Renal pelvis (tissue), 4 donors: ENCODE data around the gene PRKN. TPM values are rescaled to one million over a fixed set of nuclear protein-coding genes. Genes with fewer than 3 reads are reported as not detected.

ENCODE experiments used
- DNase-seq: peaks from one replicate; pipeline ENCODE4 v3.0.0-alpha.2; 2013
- polyA plus RNA-seq, 3 donors: library from polyadenylated mRNA; unstranded; fragments of 120-200 nt; gene quantifications; one replicate each; pipeline ENCODE4 v1.2.1, GENCODE V29; 2013; ENCODE audit not compliant: insufficient read length in 3 of 3

The PRKN gene
- polyA plus RNA-seq, 3 donors = 8.0 to 12.0 (median 9.9) TPM

DNA sequence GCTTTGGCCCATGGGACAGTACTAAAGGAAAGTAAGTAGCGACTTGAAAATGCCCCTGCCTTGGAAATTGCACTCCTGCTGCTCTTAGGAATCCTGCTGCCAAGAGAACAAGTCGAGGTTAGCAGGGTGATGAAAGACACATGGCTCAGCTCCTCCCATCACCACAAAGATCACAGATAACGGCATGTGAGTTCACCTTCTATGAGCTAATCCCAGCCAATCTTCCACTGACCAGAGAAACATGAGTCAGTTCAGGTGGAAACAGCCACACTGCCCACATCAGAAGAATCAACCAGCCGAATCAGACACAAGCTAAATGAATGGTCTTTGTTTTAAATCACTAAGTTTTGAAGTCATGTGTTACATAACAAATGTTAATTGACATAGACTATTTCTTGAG lies 106.3 kb downstream of the PRKN start:
- peak; percentile 17 for DNase-seq

DNA sequence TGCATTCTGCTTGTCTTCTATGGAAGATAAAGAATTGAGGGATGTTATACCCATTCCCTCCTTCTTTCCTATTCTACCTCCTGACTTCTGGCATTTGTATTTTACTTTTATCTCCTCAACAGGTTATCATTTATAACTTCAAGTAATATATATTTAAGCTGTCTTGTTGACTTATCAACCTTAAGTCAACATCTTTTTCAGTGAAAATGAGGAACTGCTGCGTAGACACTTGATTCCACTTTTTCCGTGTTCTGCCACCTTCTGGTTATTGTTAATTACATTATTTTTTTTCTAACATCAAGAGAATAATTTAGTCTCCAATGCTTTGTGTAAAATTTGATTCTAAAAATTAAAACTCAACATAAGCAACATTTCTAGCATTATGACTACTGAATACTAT lies 107.5 kb downstream of the PRKN start:
- no peak for DNase-seq

DNA sequence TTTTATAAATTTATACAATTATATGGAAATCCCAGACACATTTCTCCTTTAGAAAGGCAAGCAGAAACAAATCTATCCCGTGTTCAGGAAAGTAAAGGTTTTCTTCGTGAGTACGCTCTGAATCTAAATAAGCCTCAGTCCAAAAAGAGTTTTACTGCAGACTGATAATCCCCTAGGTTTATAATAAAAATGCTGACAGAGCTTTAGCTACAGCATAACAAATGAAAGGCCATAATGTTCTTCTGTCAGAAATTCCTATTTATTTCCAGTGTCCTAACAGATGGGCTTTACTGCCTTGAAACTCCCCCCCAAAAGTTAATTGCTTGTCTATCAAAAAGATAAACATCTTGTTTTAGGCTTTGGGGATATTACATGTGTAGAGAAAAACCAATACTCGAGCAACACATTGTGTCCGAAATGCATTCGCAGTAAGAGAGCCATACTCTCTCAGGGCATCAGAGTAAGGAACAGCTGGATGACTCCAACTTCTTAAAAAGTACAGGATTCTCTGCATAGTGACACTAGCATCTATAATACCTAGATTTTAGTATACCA lies 109.0 kb downstream of the PRKN start:
- DNase-seq = peak; percentile 19

DNA sequence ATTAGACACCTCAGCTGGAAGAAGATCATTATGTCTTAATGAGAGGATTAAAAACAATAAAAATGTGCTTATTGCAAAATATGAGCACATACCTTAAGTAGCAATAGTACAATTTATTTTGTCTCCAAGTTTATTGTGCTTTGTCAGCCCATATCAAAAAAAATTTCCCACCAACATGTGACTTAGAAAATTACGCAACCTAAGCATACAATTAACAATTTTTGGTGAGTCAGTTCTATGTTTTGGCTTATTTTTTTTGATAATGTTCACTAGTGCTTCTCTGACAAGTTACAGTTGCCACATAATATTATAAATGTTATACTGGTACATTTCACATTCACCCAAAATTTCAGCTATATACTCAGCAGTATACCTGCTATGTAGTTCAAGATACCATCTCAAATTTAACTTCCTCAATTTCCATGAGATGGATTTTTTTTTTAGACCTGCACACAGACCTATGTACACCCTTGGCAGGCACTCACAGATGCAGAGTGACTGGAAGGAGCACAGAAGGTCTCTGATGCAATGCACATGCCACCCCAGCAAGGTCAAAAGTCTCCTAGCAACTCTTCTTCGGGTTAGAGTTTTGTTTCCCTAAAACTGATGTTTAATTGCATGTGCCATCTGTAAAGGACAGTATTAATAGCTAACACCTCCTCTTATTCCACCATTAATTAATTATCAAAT lies 112.4 kb downstream of the PRKN start:
- no peak for DNase-seq

DNA sequence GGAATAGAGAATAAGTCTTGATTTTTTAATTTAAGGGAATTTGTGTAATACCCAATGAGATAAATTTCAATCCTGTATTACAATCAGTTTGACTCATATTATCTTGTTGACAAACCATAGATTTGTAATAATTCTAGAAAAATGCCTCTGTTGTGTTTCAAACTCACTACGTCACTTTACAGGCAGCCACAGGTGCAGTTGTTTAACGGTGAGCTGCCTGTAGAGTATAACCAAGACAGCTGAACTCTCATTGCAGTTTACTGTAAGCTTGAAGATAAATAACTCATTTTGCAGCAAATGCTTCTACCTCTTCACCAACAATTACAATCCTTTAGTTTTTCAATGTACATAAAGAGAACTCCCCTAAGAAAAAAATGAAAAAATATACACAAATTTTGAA lies 114.3 kb downstream of the PRKN start:
- DNase-seq = no peak

DNA sequence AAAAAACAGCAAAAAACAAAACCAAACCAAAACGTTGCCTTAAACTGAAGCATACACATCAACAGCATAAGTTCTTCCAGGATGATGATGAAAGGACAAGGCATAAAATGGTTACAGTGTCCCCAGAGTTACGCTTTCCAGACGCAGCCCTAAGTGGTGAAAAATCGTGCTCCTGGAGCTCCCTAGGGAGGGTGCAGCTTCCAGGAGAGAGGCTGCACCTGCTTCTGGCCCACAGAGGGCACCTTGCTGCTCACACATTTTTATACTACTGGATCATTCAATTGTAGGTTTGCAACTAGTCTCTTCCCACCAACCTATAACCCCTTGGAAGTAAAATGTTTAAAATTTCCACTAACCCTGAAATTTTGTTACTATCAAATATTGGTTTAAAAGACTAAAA lies 115.0 kb downstream of the PRKN start:
- DNase-seq = no peak

DNA sequence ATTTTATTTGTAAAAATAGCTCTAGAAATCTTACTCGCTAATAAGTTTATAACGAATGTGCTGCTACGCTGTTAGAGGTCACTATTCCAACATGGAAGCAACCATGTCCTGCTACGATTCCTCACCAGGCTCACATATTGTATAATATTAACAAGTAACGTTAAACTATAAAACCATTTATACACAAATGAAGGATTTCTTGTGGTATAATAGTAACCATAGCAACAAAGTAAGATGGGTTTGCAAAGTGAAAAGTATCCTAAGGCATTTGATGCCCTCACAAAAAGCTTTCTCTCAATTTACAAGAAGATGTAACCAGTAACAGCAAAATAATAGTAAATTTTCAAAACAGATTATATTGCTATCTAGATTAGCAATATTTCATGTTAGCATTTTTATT lies 117.2 kb downstream of the PRKN start:
- DNase-seq = no peak

DNA sequence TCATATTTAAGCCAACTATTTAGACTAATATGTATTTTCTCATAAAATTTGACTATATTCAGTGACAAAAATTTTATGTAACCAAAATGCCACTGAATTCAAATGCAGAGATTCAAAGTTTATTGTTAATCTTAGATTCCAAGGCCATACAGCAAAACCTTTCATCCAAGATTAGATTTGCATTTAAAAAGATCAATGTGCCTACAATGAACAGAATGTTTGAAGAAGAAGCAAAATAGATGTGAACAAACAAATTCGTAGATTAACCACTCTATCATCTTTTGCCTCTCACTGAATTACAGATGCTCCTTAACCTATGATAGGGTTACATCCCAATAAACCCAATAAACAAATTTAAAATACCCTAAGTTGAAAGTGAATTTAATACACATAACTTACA lies 121.7 kb downstream of the PRKN start:
- no peak for DNase-seq

DNA sequence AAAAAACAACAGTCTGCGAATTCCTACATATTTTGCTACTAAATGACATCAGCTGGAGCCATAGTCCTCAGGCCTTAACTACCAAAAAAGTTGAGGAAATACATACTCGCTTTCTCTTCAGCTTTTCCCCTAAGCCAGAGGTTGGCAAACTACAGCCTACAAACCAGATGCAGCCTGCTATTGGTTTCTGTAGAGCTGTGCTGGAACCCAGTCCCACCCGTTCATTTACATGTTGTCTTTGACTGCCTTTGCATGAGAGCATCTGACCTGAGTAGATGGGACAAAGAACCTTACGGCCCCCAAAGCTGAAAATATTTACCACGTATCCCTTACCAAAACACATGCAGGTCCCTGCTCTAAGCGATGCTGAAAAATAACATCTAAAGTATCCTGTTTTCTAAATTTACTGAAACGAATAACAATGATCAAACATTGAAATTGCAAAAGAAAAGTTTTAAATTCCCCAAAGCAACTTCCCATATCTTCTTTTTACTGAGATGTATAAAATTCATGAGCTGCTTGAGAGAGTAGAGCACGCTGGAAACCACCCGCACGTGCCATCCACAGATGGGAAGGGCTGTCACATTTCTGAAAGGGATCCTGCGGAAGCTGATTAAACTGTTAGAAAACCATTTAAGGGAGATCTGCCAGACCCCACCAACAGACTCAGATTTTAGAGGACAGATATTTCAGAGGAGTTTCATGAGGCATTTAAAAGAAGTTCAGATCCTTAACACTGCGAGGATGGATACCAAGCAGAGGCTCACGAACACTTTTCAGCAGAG lies 124.1 kb downstream of the PRKN start:
- DNase-seq = no peak

DNA sequence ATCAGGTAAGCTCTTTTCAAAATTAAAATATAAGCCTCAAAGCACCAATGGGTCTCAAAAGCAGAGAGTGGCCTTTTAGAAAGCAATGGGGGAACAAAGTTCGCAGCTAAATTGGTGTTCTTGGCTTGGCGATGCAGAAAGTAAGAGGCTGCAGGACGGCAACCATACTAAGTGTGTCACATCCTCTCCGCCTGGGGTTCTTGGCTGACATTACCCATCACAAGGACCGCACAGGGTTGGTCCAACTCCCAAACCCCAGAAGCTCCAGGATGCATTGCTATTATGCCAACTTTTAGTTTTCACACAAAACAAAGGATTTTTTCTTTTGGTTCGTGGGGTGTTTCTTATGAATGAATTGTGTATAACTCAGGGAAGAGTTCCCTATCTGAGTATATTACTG lies 124.8 kb downstream of the PRKN start:
- DNase-seq = no peak

DNA sequence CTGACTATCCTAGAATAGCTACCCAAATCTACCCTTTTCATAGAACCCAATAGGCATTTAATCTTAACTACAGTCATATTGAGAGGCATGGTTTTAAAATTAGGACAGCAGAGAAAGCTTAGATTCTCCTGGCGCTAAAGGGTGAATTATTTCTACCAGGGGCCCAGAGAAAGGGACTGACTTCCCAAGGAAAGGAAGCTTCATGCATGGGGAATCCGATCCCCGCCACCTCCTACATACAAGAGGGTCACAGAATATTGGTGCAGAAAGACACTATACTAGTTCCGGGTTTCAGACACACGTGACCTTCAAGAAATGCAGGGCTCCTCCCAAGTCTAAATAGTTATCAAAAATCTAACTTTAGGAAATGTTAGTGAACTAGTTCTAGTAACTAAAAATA lies 130.9 kb downstream of the PRKN start:
- peak; percentile 26 for DNase-seq

DNA sequence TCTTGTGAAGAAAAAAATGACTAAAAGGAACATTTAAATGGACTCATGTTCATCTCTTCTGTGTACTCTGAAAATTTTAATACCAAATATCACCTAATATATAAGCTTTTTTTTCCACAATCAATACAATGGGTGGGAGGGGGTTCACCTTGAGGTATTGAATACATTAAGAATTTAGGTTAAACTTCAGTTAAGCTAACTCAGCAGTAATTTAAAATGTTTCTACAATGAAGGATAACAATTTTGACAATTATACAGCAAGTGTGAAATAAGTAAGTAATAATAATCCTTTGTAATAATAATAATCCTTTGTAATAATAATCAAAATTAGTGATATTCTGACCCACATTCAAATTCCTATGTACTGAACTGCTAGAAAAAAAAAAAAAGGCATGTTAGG lies 136.0 kb downstream of the PRKN start:
- no peak for DNase-seq

DNA sequence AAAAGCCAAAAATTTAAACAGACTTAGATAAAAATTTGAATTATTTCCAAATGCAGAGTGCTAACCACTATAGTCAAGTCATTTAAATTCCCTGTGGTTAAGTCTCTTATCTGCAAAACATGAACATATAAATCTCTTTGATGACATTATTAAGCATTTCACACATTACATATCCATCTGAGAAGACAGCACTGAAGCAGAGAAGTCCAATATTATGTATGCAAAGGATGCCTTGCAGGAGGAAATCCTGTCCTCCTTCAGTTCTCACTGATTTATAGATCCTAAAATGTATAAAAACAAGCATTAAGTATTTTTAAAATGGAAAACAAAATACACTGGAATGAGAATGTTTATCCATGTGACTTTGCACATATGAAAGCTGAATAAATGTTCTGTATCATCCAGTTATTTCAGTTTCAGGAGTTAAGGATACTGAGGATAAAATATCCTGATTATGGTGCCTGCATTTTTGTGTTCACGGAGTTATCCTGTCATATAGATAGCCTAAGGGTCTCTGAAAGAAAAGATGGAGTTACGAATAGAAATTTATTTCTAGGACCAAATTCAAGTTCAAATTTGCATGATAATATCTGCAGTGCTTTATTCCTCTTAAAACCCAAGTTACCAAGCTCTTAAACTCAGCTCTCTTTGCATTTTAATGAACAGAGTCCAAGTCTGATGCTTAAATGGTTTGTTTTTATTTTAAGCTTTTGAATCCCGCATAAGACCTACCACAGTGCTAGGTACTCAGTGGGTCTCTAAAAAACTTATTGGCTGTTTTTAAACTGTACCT lies 145.4 kb downstream of the PRKN start:
- no peak for DNase-seq

DNA sequence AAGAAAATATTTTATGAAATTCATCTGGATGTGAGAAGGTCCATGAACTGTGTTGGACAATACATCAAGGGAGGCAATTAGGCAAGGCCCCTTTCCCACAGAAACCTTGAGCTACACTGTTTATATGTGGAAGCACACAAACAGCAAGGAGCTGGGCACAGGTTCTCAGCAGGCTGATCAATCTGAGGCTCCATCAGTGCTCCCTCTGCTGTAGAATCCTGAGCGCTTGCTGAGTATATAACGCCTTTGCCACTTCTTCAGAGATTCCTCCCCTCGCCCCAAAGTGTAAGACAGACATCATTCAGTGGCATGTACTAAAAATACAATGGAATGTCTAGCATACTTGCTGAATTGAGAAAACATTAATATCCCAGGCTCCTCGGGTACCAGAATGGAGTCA lies 146.9 kb downstream of the PRKN start:
- DNase-seq = no peak

DNA sequence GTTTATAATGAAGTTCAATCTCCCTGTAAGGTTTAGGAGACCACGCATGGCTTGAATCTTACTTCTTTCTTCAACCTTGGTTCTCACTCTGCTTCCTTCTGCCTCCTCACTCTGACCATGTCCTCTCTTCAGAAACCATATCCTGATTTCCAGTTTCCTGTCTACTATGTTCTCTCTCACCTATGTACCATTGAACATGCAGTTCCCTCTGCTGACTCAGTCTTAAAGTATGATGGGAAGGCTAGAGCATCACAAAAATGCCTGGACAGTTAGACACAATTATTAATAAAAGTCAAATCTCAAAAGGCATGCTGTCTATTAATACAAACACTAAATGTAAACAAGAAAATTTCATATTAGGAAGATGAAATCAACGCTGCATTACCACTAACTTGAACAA lies 151.6 kb downstream of the PRKN start:
- no peak for DNase-seq

DNA sequence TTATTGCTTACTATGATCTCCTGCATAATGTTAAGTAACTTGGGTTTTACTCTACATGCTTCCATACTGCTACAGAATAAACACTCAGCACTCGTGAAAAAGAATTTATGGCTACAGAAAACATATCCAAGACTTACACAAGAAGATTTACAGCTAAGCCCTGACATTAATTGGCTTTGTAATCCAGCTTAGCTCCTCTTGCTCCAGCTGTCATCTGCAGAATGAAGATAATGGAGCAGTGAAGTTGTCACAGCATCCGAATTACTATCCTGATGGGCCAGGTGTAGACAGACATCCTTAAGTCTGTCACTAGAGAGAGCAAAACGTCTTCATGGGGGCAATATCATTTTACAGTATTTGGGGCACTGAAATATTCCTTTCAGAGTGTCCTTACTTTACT lies 155.3 kb downstream of the PRKN start:
- peak; percentile 22 for DNase-seq

DNA sequence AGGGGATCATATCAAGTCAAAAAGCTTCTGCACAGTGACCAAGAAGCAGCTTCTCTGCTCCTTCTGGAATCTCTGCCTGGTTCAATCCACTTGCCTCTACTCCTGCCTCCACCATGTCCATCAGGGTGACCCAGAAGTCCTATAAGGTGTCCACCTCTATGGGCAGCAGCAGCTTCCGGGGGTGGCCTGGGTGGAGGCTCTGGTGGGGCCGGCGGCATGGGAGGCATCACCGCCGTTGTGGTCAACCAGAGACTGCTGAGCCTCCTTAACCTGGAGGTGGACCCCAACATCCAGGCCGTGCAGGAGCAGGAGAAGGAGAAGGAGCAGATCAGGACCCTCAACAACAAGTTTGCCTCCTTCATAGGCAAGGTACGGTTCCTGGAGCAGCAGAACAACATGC lies 159.3 kb downstream of the PRKN start:
- DNase-seq = no peak

DNA sequence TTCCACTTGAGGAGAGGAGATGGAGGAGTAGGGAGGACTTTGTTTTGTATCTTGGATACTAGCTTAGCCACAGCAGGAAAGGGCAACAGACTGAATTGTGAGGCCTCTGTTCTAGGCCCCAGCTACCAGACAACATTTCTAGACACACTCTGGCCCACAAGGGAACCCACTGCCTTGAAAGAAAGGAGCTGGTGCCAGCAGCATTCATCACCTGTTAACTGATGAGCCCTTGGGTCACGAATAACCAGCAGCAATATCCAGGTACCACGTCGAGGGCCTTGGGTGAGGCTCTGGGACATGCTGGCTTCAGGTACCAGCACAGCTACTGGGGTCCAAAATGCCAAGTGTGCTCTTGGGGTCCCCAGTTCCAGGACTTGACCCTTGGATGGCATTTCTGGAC lies 165.5 kb downstream of the PRKN start:
- no peak for DNase-seq

DNA sequence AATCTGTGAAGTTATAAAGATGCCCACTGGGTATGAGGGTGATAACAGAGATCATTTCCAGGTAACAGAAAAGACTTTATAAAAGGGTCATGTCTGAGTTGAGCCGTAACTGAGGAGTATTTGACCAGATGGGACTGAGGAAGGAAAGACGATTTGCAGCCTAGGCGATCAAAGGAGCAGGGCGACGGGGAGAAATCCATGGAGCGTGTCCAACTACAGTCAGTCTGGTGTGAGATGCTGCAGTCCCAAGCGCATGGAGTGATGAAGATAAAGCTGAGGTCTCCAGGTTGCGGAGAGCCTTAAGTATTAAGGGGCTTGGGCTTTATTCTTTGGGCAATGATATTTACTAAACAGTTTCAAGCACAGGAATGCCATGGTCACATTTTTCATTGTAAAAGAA lies 166.7 kb downstream of the PRKN start:
- peak; percentile 27 for DNase-seq

DNA sequence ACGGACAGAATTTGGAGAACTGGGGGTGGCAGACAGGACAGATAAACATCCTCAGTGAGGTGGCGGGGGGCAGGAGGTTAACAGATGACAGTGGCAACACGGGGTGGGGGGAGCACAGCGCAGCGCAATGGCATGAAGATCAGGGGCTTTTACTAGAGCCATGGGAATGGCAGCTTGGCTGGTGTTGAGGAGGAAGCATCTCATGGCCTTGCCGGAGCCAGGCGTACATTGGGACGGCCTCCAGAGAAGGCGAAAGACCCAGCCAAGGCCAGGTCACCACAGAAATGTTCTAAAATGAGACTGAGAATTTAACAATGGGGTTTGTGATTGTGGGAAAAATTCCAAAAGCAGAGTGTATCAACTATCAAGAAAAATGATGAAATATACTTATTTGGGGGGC lies 173.0 kb downstream of the PRKN start:
- DNase-seq = no peak

DNA sequence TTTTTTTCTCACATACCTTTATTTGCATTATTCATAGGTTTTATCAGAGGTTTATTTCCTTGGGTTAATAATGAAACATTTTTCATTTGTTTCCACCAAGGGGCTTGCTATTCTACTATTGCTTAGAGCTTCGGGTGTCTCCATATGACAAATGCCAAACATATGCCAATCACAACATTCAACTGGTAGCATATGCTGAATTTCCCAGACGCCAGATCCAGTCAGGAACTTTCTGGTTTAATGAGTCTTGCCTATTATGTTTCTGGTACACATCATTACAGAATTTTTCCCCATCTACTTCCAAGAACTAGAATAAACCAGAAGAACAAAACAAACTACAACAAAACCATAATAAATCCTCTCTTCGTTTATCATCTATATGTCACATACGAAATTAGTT lies 180.7 kb downstream of the PRKN start:
- DNase-seq = no peak

DNA sequence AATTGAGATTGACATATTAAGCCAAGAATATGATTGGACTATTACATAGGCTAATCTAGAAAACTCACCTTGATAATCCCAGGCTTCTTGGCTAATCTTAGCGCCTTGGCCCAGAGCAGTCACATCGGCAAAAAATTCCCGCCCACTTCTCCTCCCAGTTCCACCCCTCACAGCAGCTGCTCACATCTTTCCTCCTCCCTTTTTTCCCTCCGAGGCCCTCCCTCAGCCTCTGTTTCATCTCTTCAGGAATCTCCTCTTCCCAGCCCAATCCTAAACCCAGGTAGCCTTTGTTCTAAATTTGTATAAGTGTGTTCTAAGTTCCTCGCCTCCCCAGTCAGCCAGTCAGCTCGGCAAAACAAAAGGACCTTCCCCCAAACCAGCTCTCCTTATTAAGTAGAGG lies 184.3 kb downstream of the PRKN start:
- no peak for DNase-seq
